Stimulated activated CD4-positive, alpha-beta T cell treated with anti-CD3 and anti-CD28 coated beads, TNF-alpha, amount 100 ng/mL, for 48 hours (primary cell): ENCODE measurements around the gene APBB3.

ENCODE experiments used
- DNase-seq, 3 donors: peaks; one replicate each; pipeline ENCODE4 v3.0.0-alpha.2; 2020; ENCODE audit warnings: low read depth in 3 of 3

APBB3 gene

GRCh38 chr5:140575309-140575708 lies 10.9 kb upstream of the APBB3 start:
- no peak for DNase-seq

DNA sequence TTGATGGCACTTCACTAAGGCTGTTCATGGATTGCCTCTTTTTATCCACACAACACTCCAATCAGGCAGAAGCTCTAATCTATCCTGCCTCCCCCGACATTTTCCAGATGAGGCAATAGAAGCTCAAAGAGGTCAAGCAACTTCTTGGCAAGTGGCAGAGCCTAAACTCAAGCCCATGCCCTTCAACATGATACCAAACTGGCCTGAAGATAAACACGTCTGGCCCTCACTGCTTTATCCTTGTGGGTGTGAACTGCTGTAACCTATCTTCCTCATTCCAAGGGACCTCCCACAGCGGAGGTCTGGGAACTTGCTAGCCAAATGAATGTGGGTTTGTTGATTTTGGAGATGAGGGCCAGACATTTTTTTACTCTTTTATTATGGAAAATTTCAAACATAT lies 9.8 kb upstream of the APBB3 start:
- no peak for DNase-seq

DNA sequence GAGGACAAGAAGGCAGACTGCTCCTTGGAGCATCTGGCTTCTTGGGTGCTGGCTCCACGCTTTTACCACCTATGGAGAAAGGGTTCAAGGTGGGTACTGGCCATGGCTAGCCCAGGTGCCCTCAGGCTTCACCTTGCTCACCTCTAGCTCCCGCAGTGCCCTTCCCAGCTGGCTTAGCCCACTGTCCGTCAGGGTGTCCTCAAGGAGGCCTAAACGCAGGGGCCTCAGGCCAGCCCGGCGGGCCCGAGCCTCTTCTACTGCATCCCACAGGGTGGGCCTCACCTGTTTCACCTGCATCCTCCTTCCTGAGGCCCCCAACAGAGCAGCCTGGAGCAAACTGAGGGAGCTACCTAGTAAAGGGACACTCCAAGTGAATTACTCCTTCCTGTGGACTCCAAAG lies 9.3 kb upstream of the APBB3 start:
- no peak for DNase-seq

GRCh38 chr5:140571105-140571504 lies 6.7 kb upstream of the APBB3 start:
- no peak for DNase-seq

- DNase-seq: no peak
These were observed 6.1 kb upstream of the APBB3 start for GRCh38 chr5:140570488-140570887.

DNA sequence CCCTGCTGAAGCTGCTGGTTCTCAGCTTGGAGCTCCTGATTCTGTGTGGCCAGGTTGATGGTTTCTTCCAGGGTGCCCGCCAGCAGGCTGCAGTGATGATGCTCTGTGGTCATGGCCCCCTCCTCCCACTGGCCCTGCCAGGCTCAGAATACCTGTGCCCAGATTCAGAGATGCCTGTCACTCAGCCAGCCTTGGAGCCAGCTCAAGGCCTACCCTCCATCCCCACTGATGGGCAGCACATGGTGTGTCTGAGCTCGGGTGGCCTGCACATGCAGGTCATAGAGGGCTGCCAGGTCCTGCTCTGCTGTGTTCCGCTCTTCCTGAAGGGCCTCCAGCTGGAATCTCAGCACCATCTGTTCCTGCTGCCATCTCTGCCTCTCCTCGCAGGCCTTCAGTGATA lies 5.7 kb upstream of the APBB3 start:
- DNase-seq: no peak

DNA sequence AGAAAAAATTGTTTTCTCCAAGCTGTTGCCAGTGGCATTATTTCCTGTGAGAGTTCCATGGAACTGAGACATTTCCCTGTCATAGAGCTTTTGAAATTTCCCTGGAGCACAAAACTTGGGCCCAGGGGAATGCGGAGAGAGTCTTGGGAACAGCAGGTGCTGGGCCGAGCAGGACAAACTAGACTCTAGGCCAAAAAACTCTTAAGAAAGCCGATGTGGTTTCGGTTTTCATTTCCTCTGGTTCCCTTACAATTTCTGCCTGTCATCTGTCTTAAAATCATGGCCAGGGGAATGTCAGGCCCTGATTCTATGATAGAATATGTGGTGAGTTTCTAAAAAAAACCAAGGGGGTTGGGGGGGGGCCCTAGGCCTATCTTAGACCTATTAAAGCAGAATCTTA lies 4.8 kb upstream of the APBB3 start:
- DNase-seq: no peak

DNA sequence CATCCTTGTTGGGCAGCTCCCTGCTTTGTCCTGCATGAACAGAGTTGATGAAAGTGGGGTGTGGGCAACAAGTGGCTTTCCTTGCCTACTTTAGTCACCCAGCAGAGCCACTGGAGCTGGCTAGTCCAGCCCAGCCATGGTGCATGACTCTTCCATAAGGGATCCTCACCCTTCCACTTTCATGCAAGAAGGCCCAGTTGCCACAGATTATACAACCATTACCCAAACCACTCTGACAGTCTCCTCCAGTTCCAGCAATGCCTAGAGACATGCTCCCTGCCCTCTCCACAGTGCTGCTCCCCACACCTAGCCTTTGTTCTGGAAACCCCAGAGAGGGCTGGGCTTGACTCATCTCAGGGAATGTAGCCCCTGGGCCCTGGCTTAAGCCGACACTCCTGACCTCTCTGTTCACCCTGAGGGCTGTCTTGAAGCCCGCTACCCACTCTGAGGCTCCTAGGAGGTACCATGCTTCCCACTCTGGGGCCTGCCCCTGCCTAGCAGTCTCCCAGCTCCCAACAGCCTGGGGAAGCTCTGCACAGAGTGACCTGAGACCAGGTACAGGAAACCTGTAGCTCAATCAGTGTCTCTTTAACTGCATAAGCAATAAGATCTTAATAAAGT lies 4.2 kb upstream of the APBB3 start:
- no peak for DNase-seq

GRCh38 chr5:140567871-140568270 lies 3.5 kb upstream of the APBB3 start:
- no peak for DNase-seq

- no peak for DNase-seq
These were observed 2.9 kb upstream of the APBB3 start for GRCh38 chr5:140567136-140567818.

DNA sequence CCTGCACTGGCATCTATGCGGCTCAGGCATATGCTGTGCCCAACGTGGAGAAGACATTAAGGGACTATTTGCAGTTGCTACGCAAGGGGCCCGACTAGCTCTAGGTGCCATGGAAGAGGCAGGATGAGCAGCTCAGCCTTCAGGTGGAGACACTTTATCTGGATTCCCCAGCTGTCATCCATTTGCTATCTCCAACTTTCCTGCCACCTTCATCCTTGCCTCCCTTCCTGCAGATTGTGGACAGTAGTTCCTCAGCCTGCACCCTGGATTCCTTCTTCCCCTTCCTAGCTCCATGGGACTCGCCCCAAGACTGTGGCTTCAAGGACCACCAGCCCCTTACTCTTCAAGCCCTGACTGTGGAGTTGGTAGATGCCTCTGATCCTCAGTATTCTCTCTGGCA lies 2.3 kb upstream of the APBB3 start:
- DNase-seq: no peak

GRCh38 chr5:140565780-140566095 lies 1.3 kb upstream of the APBB3 start:
- DNase-seq: no peak

DNA sequence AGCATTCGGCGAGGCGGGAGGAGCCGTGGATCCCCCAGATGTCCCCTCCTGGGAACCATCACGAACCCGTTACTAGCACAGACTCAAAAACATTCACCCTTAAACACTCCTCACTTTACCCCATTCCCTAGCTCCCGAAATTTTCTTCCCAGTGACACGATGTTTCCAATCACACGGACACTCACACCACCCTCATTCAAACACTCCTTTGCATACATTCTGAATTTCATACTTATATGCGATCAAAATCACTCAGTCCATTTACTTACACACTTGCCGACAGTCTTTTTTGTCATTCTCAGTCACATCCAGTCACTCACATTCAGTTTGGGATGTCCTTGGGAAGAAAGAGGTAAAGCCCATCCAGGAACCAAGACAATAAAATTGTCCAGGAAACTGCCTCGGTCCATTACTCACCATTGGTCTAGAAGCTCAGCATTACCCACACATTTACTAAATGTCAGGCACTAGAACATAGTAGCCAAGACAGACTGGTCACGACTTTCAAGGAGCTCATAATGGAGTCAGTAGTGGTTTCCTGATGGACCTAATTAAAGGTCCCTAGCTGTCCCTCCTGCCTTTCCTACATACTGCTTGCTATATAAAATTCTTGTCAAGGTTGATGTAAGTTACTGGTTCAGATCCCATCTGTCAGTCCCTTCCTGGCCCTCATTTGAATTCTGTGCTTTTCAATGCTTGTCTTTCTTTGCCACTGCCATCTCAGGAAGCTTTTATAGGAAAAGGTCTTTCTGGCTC lies 804 bp upstream of the APBB3 start:
- DNase-seq: no peak

DNA sequence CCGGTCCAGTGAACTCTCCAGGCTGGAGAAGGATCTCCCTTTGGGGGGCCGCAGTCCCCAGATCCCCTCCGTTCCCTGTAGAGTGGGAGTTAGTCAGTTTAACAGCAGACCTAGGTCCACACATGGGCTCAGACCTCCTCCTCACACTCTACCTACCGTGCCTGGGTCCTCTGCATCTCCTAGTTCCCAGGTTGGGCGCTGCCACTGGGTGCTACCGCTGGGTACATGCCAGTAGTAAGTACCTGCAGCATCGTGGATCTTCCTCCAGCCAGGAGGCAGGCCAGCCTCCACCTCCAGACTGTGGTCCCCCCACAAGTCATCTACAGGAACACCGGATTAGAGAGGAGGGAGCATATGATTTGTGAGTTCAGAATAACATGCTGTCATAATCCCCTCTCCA lies 802 bp downstream of the APBB3 start:
- DNase-seq: no peak

DNA sequence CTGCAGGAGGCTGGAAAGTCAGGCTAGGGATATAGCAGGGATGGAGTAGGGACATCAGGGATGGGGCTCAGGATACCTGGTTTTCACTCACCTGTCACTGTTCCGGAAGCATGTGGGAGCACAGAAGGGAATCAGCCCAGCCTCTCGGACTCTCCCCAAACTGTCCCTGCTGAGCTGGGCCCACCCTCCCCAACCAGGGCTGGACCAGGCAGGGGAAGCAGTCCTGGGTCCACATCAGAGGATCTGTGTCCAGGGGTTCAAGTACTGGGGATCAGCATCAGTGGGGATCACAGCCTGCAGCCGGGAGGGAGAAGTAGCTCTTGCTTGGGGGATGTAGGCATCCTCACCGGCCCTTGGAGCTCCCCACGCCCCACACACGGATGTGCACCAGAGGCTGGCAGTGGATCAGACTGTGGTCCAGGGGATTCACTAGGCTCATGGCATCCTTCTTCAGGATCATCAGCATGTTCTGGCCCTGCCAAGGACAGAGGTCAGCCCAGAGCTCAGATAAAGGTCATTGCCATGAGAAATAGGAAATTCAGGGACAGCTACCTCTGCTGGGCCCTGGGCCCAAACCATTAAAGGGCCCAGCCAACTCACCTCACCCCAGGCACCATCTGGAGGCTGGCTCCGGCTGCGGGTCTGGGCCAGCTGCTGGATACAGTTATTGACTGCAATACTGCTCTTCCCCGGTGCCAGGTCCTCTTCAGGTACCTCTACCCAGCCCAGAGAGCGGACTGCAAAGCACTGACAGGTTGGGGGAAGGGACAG lies 2.5 kb downstream of the APBB3 start:
- DNase-seq: no peak

DNA sequence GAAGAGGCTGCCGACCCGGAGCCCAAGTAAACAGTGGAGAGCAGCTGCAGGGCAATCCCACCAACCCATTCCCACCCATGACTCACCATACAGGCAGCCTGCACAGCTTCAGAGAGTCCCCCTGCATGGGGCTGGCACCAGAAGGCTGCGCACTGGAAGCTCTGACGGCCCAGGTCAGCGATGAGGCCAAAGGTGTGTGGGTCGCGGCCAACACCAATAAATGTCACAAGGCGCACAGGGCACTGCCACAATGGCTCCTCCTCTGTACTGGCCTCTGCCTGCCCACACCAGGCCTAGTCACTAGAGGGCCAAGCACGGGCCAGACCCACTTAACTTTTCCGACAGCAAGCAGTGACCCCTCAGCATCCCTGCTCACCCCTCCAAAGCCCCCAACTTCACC lies 4.2 kb downstream of the APBB3 start:
- no peak for DNase-seq

DNA sequence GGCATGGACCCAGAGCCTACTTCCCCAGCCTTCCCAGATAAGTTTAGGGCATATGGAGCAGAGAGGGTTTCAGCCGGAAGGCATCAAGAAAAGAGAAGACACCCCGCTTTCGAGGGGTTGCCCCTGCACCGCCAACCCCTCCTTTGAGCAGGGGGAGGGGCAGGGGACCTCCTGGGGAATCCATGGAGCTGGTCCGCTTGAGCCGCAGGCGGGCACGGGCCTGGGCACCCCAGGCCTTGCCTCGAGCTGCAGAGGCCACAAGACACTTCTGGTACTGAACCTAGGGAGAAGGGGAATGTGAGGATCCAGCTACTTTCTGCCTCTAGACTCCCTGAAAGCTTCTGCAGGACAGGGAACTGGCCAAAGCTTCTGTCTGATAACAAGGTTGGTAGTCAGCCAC lies 5.9 kb downstream of the APBB3 start:
- DNase-seq: no peak

DNA sequence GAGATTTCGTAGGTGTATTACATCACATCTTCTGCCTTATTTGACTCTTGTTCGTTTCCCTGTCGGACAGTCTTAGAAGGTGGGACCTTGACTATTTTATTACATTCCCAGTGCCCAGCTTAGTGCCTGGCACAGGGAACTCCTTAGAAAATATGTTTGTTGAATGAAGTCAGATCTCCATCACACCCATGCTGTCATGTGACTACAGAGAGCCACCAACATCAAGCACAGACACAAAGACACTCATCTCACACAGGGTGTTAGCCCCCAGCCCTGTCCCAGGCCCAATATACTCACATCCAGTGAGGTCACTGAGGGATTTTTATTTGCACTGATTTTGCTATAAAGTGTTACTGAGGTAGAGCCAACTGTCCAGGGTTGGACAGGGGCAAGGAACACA lies 6.4 kb downstream of the APBB3 start:
- DNase-seq: no peak

GRCh38 chr5:140557136-140557805 lies 7.1 kb downstream of the APBB3 start, which contains the start of gene SRA1:
Gene SRA1, minus strand, starts transcription at chr5:140557473. Its CDS starts 21 bp downstream, at chr5:140557452.
- peak; percentile 75 to 81 (median 77) for DNase-seq

DNA sequence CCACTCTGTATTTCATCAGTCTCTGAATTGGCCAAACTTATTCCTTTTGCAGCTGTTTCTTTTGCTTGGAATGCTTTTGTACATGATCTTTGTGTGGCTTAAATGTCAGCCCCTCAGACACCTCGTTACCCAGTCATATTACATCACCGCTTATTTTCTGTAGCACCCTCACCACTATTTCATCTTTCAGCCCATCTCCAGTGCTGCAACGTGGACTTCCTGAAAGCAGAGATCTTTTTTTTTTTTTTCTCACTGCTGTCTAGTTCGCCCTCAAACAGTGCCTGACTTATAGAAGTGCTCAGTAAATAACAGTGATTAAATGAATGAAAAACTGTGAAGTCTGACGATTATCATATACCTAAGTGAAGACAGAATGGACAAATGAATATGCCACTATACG lies 8.0 kb downstream of the APBB3 start:
- no peak for DNase-seq

DNA sequence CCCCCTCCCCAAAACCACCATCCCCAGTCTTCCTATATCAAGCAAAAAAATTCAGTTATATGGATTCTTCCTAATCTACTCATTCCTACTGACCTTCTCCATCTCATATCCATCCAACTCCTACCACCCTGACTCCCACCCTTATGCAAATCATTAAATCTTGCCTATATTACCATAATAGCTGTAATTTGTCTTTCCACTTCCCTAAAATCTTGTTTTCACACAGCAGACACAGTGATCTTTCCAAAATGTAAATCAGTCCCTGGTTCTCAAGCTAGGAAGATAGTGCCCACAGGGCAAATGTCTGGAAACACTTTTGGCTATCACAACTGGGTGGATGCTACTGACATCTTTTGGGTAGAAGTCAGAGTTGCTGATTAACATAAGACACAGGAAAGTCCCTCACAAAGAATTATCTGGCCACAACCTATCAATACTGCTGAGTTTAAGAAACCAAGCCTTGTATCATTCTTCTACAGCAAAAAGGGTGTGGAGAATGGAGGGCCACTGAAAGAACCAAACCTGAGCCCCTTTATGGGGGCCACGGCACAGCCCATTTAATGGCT lies 8.6 kb downstream of the APBB3 start:
- DNase-seq: no peak

DNA sequence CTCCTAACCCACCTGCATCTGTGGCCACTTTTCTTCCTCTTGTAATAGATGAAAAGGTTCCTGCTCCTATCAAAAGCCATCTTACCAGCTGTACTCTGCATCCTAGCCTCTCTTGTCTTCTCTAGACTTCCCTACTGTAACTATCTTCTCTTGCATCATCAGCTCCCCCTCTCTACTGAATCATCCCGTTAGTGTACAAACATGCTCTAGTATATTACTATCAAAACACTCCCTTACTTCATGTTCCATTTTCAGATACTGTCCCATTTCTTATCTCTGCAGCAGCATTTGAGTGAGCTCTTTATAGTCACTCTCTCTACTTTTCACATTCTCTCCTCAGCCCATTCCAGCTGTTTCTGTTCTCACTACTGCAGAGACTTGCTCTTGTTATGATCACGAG lies 9.9 kb downstream of the APBB3 start:
- no peak for DNase-seq
